LNCaP clone FGC (cell line): Measurements from ENCODE around the gene ANKRD66.

ENCODE experiments used
- DNase-seq: peaks from one replicate; pipeline ENCODE4 v3.0.0-alpha.2; 2011; ENCODE audit warnings: low read depth
- H3K4me3 ChIP-seq: 2 replicates; pipeline ENCODE4 v1.5.1; 2011; ENCODE audit warnings: mild to moderate bottlenecking, low read depth, low read length, control low read depth
- TF ChIP-seq, protein P1 (sequence below): IDR thresholded peaks from 2 replicates; pipeline ENCODE4 v1.5.1; 2012; ENCODE audit warnings: mild to moderate bottlenecking; ENCODE audit not compliant: control insufficient read depth, insufficient read depth; ENCODE audit errors: extremely low read depth

The ANKRD66 gene

DNA sequence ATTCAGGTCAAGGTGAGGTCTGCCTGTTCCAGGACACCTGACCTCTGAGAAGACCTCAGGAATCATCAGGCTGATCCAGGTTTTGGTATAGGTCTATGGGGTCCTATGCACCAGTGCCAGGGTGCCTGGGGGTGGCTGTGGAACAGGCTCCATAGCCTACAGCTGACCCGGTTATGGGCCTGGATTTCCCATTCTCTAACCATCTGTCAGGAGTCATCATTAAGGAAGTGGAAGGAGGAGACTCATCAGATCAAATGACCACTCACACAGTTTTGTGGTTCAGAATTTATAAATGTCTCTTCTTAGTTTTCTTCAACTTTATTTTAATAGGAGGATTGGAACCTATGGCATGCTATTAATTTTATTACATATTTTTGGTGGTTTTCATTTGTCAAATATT is 26.3 kb upstream of the ANKRD66 start:
- DNase-seq: no peak
- no peak overlapping the region for H3K4me3 ChIP-seq
- TF ChIP-seq, protein P1, sequence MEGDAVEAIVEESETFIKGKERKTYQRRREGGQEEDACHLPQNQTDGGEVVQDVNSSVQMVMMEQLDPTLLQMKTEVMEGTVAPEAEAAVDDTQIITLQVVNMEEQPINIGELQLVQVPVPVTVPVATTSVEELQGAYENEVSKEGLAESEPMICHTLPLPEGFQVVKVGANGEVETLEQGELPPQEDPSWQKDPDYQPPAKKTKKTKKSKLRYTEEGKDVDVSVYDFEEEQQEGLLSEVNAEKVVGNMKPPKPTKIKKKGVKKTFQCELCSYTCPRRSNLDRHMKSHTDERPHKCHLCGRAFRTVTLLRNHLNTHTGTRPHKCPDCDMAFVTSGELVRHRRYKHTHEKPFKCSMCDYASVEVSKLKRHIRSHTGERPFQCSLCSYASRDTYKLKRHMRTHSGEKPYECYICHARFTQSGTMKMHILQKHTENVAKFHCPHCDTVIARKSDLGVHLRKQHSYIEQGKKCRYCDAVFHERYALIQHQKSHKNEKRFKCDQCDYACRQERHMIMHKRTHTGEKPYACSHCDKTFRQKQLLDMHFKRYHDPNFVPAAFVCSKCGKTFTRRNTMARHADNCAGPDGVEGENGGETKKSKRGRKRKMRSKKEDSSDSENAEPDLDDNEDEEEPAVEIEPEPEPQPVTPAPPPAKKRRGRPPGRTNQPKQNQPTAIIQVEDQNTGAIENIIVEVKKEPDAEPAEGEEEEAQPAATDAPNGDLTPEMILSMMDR: no peak

DNA sequence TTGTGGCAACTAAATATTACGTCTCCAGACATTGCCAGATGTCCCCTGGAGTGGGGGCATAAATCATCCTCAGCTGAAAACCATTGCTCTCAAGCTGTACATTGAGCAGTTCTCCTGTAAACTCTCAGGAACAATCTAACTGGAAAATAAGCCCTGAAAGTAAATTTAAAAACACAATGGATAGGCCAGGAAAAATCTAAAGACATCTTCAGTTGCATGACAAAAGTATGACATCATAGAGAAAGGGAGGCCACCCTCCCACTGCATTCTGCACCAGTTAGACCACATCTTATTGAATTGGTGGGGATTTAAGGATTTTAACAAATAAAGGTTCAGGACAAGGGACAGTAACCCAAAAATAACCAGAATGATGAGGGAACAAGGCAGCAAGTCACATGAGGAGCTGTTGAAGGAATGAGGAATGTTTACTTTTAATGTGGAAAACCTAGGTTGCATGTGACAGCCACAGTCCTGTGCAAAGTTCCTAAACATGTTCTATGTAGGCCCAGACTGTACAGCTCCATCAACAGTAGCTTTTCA is 16.9 kb upstream of the ANKRD66 start:
- DNase-seq: no peak
- TF ChIP-seq, protein P1: no peak

DNA sequence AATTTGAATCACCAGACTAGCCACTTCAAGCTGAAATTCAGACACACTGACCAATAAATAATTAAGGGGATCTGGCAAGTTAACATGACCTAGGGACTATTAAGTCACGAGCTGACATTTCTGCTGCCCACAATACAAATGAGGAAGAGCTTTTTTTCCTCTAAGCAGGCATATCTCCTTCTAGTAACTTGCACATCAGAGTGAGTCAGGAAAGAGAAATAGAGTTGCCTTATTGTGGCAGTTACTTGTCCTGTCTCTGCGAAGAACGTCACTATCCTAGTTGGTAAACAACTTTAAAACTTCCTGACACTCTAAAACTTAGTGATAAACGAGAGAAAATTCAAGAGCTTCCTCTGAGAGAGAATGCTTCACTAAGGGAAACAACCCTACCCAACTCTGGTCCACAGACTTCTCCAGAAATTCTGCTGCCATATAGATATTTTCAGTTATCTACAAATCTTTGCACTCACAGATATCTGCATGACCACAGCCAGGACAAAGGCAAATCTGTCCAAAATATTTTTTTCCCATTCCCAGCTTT is 15.7 kb upstream of the ANKRD66 start:
- no peak overlapping the region for H3K4me3 ChIP-seq
- TF ChIP-seq, protein P1: no peak
- no peak for DNase-seq

More for the DNA sequence above, 16.9 kb upstream of the ANKRD66 start:
- no peak overlapping the region for H3K4me3 ChIP-seq

DNA sequence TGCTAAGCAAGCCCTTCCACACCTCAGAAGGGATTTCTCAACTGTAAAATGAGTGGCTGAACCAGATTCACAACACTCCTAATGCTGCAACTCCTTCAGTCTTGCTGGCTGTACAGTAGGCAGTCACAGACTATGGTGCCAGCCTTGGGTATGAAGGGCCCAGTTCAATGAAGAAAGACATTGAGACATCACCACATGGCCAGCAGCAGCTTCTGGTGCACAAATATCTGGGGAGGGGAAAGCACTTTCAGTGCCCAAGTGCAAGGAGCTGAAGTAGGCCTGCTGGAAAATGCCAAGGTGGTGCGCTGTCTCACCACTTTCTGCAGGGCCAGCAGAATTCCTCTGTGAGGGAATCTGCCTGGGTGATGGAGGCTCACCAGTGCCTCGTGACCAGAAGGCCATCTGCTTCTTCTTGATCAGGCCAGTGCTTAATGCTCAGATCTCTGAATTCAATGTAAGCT is 13.4 kb upstream of the ANKRD66 start:
- TF ChIP-seq, protein P1: no peak
- no peak overlapping the region for H3K4me3 ChIP-seq
- DNase-seq: no peak

DNA sequence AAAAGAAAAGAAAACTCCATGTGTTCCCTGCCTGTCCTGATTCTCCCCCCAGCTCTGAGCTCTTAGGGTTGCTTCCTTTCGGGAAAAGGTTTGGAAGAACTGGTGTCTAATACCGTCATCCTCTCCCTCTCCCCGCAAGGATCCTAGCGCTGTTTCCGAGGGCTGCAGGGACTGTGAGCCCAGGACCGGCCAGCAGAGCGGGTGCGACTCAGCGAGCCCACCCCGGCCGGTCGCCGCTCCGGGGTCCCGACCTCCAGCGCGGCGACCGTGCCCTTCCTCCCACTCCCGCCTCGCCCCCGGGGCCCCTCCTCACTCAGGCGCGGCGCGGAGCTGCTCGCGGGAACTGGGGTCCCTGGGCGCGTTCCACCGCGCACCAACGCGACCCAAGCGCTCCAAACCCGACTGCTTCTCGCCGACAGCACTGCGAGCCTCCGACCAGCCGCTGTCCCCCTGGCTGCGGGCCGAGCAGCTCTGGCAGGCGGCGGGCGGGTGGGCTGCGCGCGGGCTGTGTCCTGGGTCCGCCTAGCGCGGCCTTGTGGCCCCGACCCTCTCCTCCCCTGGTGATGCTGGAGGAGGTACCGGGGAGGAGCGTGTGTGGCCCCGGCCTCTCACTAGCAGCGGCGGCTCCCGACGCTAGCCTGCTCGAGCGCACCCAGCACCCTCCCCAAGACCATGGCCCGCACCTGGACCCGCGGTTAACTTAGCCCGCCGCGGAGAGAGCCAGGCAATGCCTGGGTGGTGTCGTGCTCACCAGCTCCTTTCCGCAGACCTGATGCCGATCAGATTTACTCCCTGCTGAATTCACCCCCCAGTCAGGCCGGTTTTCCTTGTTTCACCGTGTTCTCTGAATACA is 11.6 kb upstream of the ANKRD66 start, which contains the start of gene PLA2G7:
TSS of gene PLA2G7 (minus strand) at position 509 of the 853 bp plus-strand sequence. CDS start 12,484 bp downstream, outside the sequence.
- peak within 1 kb of the TSS; percentile 55 for H3K4me3 ChIP-seq
- no peak for DNase-seq

DNA sequence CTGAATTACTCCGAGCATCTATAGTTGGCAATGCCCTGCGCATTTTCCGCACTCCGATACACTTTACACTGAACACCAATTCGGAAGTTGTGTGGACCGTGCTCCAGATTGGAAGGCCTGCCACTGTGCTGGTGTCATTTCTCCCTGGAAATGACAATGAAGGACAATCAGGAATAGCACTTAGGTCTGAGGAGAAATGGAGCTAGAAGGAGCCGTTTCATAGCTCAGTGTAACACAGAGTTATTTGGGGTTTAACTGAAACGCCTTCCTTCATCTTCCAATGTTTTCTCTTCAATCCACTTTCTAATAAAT is 11.1 kb upstream of the ANKRD66 start:
- peak overlapping the region; percentile 55 for H3K4me3 ChIP-seq
- peak; percentile 51 for DNase-seq
- TF ChIP-seq, protein P1: no peak

More for the DNA sequence above, 11.6 kb upstream of the ANKRD66 start, which contains the start of gene PLA2G7:
- TF ChIP-seq, protein P1: no peak

DNA sequence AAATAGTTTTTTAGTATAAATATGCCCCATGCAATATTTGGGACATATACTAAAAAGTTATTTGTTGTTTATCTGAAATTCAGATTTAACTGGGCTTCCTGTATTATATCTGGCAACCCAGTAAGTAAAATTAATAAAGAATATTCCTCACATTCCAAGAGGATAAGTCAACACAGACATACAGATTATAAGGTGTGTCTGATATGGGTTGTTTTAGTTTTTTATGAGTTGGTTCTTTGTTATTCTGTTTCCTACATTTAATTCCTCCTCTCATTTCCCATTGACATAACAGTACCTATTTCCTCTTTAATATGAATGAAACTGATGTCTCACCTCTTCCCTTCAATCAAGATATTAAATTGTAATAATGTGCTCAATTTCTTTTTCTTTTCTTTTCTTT is 9.8 kb upstream of the ANKRD66 start:
- DNase-seq: no peak
- no peak overlapping the region for H3K4me3 ChIP-seq
- TF ChIP-seq, protein P1: no peak
